Transverse colon (tissue), 4 donors: ENCODE data around the gene DIP2B. TPM values are rescaled to one million over a fixed set of nuclear protein-coding genes. Genes with fewer than 3 reads are reported as not detected.
A peak's percentile ranks its signal among the peaks of the same experiment; 100 is the strongest.

ENCODE experiments used
- DNase-seq: peaks from one replicate; pipeline ENCODE4 v3.0.0-alpha.2; 2019
- H3K27ac ChIP-seq, 4 donors: fragments of 200-600 bp; sonication (generic); 2 replicates each; pipeline ENCODE4 v1.5.1; 2016 to 2018; ENCODE audit warnings: inconsistent platforms in 4 of 4
- H3K27me3 ChIP-seq: fragments of 200-600 bp; sonication (generic); 2 replicates; pipeline ENCODE4 v1.5.1; 2017; ENCODE audit warnings: inconsistent platforms
- H3K36me3 ChIP-seq, 4 donors: fragments of 200-600 bp; sonication (generic); 2 replicates each; pipeline ENCODE4 v1.5.1; 2017 to 2019; ENCODE audit warnings: inconsistent platforms in 4 of 4
- H3K4me1 ChIP-seq, 4 donors: fragments of 200-600 bp; sonication (generic); 2 replicates each; pipeline ENCODE4 v1.5.1; 2017 to 2020; ENCODE audit warnings: inconsistent platforms in 4 of 4
- H3K4me3 ChIP-seq, 4 donors: fragments of 200-600 bp; sonication (generic); 1 replicate in 1 of 4; 2 replicates in 3 of 4; pipeline versions ENCODE4 v1.5.1 to v1.6.1; 2017 to 2019; ENCODE audit warnings: inconsistent platforms in 4 of 4
- H3K9me3 ChIP-seq, 2 donors: fragments of 200-600 bp; sonication (generic); 2 replicates each; pipeline ENCODE4 v1.5.1; 2017 to 2019; ENCODE audit warnings: inconsistent platforms in 2 of 2
- CTCF ChIP-seq, 5 experiments: fragments of 200-600 bp in 3 of 5; fragments of 450-650 bp in 2 of 5; sonication (generic) in 3 of 5; IDR thresholded peaks; 1 replicate in 2 of 5; 2 replicates in 3 of 5; pipeline ENCODE4 v1.5.1; 2016 to 2017; ENCODE audit warnings: antibody characterized with exemption in 5 of 5, inconsistent platforms in 3 of 5, mild to moderate bottlenecking in 2 of 5, moderate library complexity in 1 of 5
- EP300 ChIP-seq: sonication (generic); formaldehyde crosslinking; IDR thresholded peaks from one replicate; pipeline ENCODE4 v1.6.1; 2017; ENCODE audit warnings: antibody characterized with exemption, low read depth
- POLR2A ChIP-seq: fragments of 450-650 bp; IDR thresholded peaks from one replicate; pipeline ENCODE4 v1.6.1; 2016; ENCODE audit warnings: antibody characterized with exemption, mild to moderate bottlenecking, moderate library complexity
- POLR2AphosphoS5 ChIP-seq, 3 donors: sonication (generic); formaldehyde crosslinking; IDR thresholded peaks; one replicate each; pipeline ENCODE4 v1.6.1; 2016; ENCODE audit warnings: antibody characterized with exemption in 3 of 3
- WGBS, 2 donors: methylation state at CpG; one replicate each; pipeline ENCODE4 v1.1.5; 2018; ENCODE audit warnings: low coverage in 1 of 2; 5-methylcytosine and 5-hydroxymethylcytosine counted together
- in situ Hi-C, 4 donors: fragments of 200-750 bp; cut with MboI; loops; one replicate each; pipeline versions ENCODE4 v1.15.0 to v1.15.1; 2017; ENCODE audit warnings: low sequenced_read_pairs in 3 of 4, low pct_ligation_motif_present in 1 of 4, low pct_unique_long_range_greater_than_20kb in 1 of 4
- intact Hi-C: fragments of 100-400 bp; cut with DNase I; formaldehyde crosslinking; loops from one replicate; pipeline ENCODE4 v1.15.1; 2023; ENCODE audit warnings: low total_unique reads
- total RNA-seq, 4 donors: library from RNA; depleted of rRNA; stranded (reverse); fragments of >200 nt; gene quantifications; one replicate each; pipeline ENCODE4 v1.1.0, GENCODE V29; 2016

Gene DIP2B
- total RNA-seq, 4 donors from 2014 or later: 40.0 to 129 (median 57.9) TPM

GRCh38 chr12:50635857-50636256, 131.1 kb downstream of the DIP2B start:
- DNase-seq: no peak
- intact Hi-C loops (loop anchor here (5.0 kb wide), 1 partner anchor 134 kb away; the partner anchor contains the start of gene DIP2B), in situ Hi-C loops (loop anchor here (5.0 to 10.0 kb wide), 3 partner anchors 129 to 134 kb away; partner anchors contain the start of gene DIP2B (in 2 of the 4))
- Histone ChIP-seq H3K4me3 (no peak overlapping the region), H3K27me3 (no peaks in the 10 kb centered on the region), H3K27ac (no peak overlapping the region), H3K9me3 (no peaks in the 10 kb centered on the region), H3K36me3 (peaks cover 0 to 4% (median 0%) of the 10 kb centered on the region in 4 donors), H3K4me1 (peaks cover 0 to 36% (median 21%) of the 10 kb centered on the region in 4 donors)
- TF ChIP-seq POLR2A (no peak), EP300 (no peak), POLR2AphosphoS5 (IDR thresholded peaks at IDR 0.05) (no peak), CTCF (IDR thresholded peaks at IDR 0.05) (no peak)
- 44 to 51% methylated on average over 4 of the region's 4 CpGs for WGBS, 2 donors

- Histone ChIP-seq H3K27ac (no peak overlapping the region), H3K27me3 (no peaks in the 10 kb centered on the region), H3K4me3 (no peak overlapping the region), H3K4me1 (peaks cover 0 to 36% (median 21%) of the 10 kb centered on the region in 4 donors), H3K36me3 (peaks cover 0 to 4% (median 0%) of the 10 kb centered on the region in 4 donors), H3K9me3 (no peaks in the 10 kb centered on the region)
- intact Hi-C loops: loop anchor here (5.0 kb wide), 1 partner anchor 134 kb away; the partner anchor contains the start of gene DIP2B
- DNase-seq: no peak
- TF ChIP-seq POLR2AphosphoS5 (IDR thresholded peaks at IDR 0.05): no peak
- no peak for TF ChIP-seq EP300
- TF ChIP-seq POLR2A: no peak
- no peak for TF ChIP-seq CTCF (IDR thresholded peaks at IDR 0.05)
- in situ Hi-C loops: loop anchor here (5.0 to 10.0 kb wide), 3 partner anchors 129 to 134 kb away; partner anchors contain the start of gene DIP2B (in 2 of the 4)
- 61% methylated on average over 3 of the region's 3 CpGs; no CpG with 5 or more reads in 1 of the 2 donors for WGBS, 2 donors
Measured at GRCh38 chr12:50636505-50636904, 131.7 kb downstream of the DIP2B start.

GRCh38 chr12:50637870-50638481, 133.2 kb downstream of the DIP2B start:
- no peak for DNase-seq
- in situ Hi-C loops (loop anchor here (5.0 to 10.0 kb wide), 3 partner anchors 131 to 136 kb away; partner anchors contain the start of gene DIP2B (in 2 of the 4)), intact Hi-C loops (loop anchor here (5.0 kb wide), 1 partner anchor 136 kb away; the partner anchor contains the start of gene DIP2B)
- no peak overlapping the region for H3K27ac ChIP-seq
- no peaks in the 10 kb centered on the region for H3K27me3 ChIP-seq
- no peaks in the 10 kb centered on the region for H3K36me3 ChIP-seq
- 27 to 38% methylated on average over 3 to 4 of the region's 4 CpGs for WGBS, 2 donors
- no peaks in the 10 kb centered on the region for H3K9me3 ChIP-seq
- TF ChIP-seq POLR2AphosphoS5 (IDR thresholded peaks at IDR 0.05) (no peak), CTCF (IDR thresholded peaks at IDR 0.05) (peak; percentile 61 to 73 (median 65))
- H3K4me3 ChIP-seq: no peak overlapping the region
- peaks cover 0 to 36% (median 21%) of the 10 kb centered on the region in 4 donors for H3K4me1 ChIP-seq

GRCh38 chr12:50638482-50638880, 133.7 kb downstream of the DIP2B start:
- H3K4me1 ChIP-seq: peaks cover 0 to 36% (median 21%) of the 10 kb centered on the region in 4 donors
- in situ Hi-C loops: loop anchor here (5.0 to 10.0 kb wide), 3 partner anchors 131 to 136 kb away; partner anchors contain the start of gene DIP2B (in 2 of the 4)

More at GRCh38 chr12:50638482-50638880, 133.7 kb downstream of the DIP2B start:
- Histone ChIP-seq H3K36me3 (no peaks in the 10 kb centered on the region), H3K9me3 (no peaks in the 10 kb centered on the region), H3K27ac (no peak overlapping the region), H3K27me3 (no peaks in the 10 kb centered on the region), H3K4me3 (no peak overlapping the region)
- TF ChIP-seq CTCF (IDR thresholded peaks at IDR 0.05): no peak
- no peak for TF ChIP-seq EP300
- no peak for TF ChIP-seq POLR2AphosphoS5 (IDR thresholded peaks at IDR 0.05)
- no peak for TF ChIP-seq POLR2A
- no peak for DNase-seq
- intact Hi-C loops: loop anchor here (5.0 kb wide), 1 partner anchor 136 kb away; the partner anchor contains the start of gene DIP2B
